GM18870 (cell line): ENCODE data around the gene PHETA1.

Experiments used
- ATAC-seq: cut with Tn5 transposase; IDR thresholded peaks from one replicate; pipeline ENCODE4 v1.9.1; 2021; ENCODE audit warnings: moderate library complexity; ENCODE audit not compliant: unreplicated experiment

The PHETA1 gene

DNA sequence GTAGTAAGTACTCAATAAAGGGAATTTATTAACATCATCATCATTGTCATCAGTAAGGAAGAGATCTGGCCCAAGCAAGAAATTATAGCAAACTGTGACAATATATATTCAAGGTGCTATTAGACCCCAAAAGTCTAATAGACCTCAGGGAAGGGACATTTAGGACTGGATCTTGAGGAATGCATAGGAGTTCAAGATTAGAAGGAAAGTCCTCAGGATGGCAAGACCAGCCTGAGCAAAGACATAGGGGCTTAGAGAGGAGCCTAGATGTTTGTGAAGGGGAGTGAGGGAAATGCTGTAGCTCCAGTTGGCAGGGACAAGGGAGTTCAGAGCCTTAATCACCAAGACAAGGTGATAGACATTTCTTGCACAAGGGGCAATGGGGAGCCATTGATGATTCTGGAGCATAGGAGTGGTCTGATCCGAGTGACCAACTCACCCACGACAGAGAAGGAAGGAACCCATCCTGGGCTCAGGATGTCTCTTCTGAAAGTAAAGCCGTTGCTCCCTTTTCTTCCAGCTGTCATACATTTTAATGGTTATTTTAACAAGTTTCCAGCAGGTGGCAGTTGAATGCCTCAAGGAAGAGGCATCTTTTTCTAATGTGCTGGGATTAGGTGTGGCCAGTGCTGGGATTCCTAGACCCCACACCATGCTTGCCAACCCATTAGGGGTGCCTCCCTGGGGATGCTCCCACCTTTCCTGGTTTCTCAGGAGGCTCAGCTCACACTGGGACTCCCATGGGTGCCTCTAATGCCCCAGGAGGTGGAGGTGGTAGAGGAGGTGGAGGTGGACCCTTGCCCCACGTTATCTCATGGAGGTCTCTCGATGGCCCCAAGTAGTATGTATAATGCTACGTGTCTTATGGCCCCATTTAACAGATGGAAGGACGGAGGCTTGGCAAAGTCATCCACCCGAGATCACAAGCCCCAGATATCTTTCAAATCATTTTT, 37.8 kb downstream of the PHETA1 start:
- no peak for ATAC-seq

DNA sequence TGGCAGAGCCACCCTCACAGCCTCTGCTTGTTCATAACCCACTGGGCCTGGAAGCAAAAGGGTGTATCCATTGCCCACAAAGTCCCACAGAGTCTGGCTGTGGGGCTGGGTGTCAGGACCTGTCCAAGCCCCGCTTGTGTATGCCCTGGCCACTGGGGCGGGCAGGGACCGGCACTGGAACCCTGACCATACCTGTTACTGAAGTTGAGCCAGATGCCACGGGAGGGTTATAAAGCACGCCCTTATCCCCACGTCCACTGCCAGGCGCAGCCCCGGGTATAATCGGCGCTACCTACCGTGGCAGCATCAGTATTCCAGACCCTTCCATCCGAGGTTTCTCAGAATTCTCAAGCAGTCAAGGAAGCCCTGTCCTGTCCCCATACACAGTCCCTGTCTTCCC, 40.8 kb downstream of the PHETA1 start:
- ATAC-seq: no peak

DNA sequence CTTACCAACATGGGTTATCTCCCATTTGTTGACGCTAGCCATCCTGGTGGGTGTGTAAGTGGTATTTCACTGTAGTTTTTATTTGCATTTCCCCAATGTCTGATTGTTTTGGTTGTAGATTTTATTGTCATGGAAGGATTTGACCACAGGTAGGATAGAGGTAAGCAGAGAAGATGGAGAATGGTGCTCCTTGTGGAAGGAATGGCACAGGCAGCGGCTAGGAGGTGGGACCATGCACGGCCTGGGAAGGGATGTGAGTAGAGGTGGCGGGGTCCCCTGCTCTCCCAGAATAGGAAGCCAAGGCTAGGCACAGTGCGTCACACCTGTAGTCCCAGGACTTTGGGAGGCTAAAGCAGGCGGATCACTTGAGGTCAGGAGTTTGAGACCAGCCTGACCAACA, 41.4 kb downstream of the PHETA1 start:
- no peak for ATAC-seq

DNA sequence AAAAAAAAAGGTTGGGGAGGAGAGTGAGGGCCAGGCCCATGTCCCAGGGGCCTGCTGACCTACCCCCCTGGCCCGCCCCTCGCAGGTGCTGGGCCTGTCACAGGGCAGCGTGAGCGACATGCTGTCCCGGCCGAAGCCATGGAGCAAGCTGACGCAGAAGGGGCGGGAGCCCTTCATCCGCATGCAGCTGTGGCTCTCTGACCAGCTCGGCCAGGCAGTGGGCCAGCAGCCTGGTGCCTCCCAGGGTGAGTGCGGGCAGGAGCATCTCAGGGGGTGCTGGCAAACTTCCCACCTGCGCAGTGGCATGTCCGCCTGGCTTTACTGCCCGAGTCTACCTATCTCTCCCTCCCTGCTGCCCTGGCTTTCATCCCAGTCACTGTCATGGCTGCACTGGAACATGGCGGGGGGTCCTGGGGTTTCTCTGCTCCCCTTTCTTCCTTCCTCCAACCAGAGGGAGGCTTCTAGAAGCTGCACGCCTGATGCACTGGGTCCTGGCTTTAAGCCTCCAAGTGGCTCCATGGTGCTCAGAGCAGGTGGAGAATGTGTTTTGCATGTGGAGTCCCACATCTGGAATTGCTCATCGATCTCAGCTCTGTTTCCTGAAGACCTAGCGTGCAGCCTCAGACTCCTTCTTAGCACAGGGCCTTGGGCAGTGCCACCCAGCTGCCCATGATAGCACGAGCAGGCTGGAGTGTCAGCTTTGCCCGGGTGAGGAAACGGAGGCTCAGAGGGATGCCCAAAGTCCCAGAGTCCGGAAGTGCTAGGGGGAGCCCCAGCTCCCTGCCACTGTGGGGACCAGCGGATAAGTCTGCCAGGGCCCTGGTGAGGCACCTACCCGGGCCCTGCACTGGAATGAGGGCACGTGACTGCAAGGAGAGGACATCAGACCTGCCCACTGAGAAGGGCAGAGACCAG, 46.3 kb downstream of the PHETA1 start:
- no peak for ATAC-seq

DNA sequence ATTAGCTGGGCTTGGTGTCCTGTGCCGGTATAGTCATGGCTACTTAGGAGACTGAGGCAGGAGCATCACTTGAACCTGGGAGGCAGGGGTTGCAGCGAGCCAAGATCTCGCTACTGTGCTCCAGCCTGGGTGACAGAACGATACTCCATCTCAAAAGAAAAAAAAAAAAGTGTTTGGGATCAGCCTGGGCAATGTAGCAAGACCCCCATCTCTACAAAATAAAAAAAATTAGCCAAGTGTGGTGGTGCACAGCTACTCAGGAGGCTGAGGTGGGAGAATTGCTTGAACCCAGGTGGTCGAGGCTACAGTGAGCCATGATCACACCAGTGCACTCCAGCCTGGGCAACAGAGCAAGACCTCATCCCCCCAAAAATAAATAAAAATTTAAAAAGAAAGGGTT, 47.6 kb downstream of the PHETA1 start:
- no peak for ATAC-seq

DNA sequence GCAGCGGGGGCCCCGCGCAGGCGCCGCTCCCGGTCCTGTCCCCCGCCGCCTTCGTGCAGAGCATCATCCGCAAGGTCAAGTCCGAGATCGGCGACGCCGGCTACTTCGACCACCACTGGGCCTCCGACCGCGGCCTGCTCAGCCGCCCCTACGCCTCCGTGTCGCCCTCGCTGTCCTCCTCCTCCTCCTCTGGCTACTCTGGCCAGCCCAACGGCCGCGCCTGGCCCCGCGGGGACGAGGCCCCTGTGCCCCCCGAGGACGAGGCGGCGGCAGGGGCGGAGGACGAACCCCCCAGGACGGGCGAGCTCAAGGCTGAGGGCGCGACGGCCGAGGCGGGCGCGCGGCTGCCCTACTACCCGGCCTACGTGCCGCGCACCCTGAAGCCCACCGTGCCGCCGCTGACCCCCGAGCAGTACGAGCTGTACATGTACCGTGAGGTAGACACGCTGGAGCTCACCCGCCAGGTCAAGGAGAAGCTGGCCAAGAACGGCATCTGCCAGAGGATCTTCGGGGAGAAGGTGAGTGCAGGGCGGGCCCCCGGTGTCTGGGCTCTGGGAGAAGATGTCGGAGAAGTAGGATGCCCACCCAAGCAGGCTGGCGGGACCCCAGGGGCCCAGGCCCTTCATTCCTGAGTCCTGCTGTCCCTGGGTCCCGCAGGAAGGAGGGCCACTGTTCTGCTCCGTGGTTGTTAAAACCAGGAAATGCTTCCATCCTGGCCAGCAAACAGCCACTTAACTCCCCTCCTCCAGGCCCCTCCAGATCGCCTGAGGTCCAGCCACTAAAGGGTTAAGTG, 48.4 kb downstream of the PHETA1 start:
- ATAC-seq: no peak

DNA sequence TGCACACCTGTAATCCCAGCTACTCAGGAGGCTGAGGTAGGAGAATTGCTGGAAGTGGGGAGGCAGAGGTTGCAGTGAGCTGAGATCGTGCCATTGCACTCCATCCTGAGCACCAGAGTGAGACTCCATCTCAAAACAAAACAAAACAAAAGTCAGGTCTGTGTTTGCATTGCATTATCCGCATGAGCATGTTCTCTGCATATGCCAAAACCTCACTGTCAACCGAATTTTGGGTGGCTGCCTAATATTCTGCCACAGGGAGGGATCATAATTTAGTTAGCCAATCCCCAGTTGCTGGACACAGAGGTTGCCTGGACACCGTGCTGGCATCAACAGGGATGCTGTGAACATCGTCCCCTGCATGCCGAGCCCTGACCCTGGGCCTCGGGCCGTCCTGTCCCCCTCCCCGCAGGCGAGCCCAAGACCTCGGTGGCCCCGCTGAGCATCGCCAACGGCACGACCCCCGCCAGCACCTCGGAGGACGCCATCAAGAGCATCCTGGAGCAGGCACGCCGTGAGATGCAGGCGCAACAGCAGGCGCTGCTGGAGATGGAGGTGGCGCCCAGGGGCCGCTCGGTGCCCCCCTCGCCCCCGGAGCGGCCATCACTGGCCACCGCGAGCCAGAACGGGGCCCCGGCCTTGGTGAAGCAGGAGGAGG, 49.2 kb downstream of the PHETA1 start:
- no peak for ATAC-seq

DNA sequence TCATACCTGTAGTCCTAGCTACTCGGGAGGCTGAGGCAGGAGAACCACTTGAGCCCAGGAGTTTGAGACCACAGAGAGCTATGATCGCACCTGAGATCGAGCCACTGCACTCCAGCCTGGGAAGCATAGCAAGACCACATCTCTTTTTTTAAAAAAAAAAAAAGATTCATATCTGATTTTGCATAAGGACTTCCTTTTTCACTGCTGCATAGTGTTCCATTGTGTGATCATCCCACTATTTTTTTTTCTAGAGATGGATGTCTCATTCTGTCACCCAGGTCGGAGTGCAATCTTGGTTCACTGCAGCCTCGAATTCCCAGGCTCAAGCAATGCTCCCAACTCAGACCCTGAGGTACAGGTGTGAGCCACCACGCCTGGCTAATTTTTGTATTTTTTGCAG, 50.4 kb downstream of the PHETA1 start:
- ATAC-seq: no peak

DNA sequence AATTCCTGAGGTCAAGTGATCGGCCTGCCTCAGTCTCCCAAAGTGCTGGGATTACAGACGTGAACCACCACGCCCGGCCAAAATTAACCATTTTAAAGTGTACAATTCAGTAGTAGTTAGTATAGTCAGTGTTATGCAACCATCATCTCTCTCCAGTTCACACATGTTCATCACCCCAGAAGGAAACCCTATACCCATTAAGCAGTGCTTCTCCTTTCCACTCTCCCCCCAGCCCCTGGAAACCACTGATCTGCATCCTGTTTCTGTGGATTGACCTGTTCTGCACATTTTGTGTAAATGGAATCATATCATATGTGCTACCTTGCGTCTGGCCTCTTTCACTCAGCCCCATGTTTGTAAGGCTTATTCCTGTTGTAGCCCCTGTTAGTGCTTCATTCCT, 52.2 kb downstream of the PHETA1 start:
- no peak for ATAC-seq

DNA sequence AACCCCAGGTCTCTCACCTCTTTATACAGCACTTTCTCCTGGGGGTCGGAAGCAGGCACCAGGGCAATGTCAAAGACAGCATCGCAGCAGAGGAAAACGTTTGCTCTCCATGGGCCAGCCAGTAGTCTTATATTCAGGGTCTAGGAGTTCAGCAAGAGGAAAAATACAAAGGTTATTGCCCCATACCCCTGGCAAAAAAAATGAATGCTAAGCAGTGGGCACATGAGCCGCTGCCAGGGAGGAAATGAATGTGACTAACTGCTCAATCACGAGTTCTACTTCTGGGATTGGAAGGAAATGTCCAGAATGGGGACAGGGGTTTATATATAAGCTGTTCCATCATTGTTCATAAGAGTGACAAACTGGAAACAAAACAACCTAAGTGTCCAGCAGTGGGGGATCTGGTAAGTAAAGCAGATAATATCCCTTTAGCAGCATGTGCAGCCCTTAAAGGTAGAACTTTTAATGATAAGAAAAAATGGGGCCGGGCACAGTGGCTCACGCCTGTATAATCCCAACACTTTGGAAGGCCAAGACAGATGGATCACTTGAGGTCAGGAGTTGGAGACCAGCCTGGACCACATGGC, 53.8 kb downstream of the PHETA1 start:
- no peak for ATAC-seq

DNA sequence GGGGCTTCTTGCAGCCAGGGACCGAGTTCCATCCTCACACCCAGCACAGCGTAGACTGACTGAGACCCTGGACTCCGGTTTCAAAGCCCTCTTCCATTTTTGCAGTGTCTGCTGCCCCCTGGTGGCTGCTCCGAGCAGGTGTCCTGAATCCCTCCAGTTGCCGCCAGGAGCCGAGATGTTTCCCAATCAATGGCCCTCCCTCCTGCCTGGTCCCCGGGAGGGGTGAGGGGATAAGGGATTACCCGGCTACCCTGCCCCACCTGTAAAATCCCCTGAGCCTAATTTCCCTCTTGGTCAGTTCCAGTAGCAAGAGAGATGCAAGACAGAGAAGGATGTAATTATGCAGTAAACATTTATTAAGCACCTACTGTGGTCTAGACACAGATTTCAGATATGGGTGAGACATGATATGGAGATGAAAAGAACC, 55.0 kb downstream of the PHETA1 start:
- ATAC-seq: no peak

DNA sequence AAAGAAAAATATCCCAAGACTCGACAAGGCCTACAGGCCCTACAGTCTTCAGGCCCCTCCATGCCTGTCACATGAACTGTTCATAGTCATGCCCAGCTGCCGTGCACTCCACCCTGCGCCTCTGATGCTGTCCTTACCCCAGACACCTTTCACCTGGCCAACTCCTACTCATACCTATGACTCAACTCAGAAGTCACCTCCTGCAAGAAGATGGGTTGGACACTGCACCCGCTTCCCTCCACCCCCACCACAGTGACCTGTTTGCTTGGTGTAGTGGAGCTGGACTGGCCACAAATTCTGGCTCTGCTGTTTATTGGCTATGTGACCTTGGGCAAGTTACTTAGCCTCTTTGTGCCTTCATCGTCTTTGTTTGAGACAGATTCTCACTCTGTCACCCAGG, 56.2 kb downstream of the PHETA1 start:
- no peak for ATAC-seq

DNA sequence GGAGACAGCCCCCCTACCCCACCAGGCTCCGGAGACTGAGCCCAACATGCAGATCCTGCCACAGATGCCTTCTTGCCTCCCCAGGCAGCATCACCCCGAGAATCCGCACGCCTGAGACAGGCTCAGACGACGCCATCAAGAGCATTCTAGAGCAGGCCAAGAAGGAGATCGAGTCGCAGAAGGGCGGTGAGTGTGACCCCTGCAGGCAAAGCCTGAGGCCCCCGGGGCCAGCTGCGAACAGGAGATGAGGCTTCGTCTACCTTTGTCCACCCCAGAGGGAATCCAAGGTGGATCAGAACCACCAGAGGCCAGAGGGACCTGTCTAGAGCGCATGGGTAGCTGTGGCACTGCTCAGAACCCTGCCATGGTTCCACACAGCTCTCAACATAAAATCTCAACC, 56.9 kb downstream of the PHETA1 start:
- no peak for ATAC-seq

DNA sequence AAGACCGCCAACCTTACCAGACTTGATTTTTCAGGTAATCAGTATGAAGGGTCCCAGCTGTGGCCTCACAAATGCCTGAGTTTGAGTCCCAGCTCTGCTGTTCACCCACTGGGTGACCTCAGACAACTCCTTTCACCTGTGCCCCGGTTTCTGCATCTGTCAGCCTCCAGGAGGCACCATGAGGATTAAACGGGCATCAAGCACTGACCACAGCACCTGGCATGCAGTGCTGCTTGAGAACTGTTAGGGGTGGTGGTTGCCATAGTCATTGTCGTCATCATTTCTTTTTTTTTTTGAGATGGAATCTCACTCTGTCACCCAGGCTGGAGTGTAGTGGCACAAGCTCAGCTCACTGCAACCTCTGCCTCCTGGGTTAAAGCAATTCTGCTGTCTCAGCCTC, 57.9 kb downstream of the PHETA1 start:
- no peak for ATAC-seq
